Fibroblast of lung (primary cell): ENCODE data around the gene IVL. TPM values are rescaled to one million over a fixed set of nuclear protein-coding genes. Genes with fewer than 3 reads are reported as not detected.

Experiments
- DNase-seq, 2 donors: peaks; one replicate each; pipeline versions ENCODE4 v3.0.0 to v3.0.0-alpha.2; 2010; ENCODE audit warnings: low read depth in 2 of 2
- H2AFZ ChIP-seq: 2 replicates; pipeline ENCODE4 v1.5.1; 2012; ENCODE audit warnings: low read length, control low read depth, inconsistent platforms
- H3K27ac ChIP-seq: 2 replicates; pipeline ENCODE4 v1.5.1; 2011; ENCODE audit warnings: low read length, control low read depth; ENCODE audit not compliant: insufficient read depth
- H3K27me3 ChIP-seq: 2 replicates; pipeline ENCODE4 v1.5.1; 2011; ENCODE audit warnings: mild to moderate bottlenecking, low read length; ENCODE audit not compliant: control insufficient read depth, insufficient read depth
- H3K36me3 ChIP-seq: 2 replicates; pipeline ENCODE4 v1.5.1; 2011; ENCODE audit warnings: low read length; ENCODE audit not compliant: control insufficient read depth, insufficient read depth
- H3K4me1 ChIP-seq: 2 replicates; pipeline ENCODE4 v1.5.1; 2011; ENCODE audit warnings: low read length; ENCODE audit not compliant: control insufficient read depth, insufficient read depth; ENCODE audit errors: extremely low read depth
- H3K4me2 ChIP-seq: 2 replicates; pipeline ENCODE4 v1.5.1; 2011; ENCODE audit warnings: low read length, control low read depth; ENCODE audit not compliant: insufficient read depth; ENCODE audit errors: extremely low read depth
- H3K4me3 ChIP-seq, 4 experiments: fragments of 200-600 bp in 1 of 4; sonication (generic) in 1 of 4; replicated peaks in 1 of 4; 2 replicates each; pipeline ENCODE4 v1.5.1; 2011 to 2016; ENCODE audit warnings: low read length in 4 of 4, low read depth in 3 of 4, mild to moderate bottlenecking in 3 of 4, control low read depth in 2 of 4, inconsistent platforms in 1 of 4, mixed read lengths in 1 of 4; ENCODE audit not compliant: insufficient read depth in 1 of 4; ENCODE audit errors: control extremely low read depth in 1 of 4
- H3K79me2 ChIP-seq: 2 replicates; pipeline ENCODE4 v1.5.1; 2012; ENCODE audit warnings: mild to moderate bottlenecking, low read length, inconsistent platforms; ENCODE audit not compliant: control insufficient read depth, insufficient read depth
- H3K9ac ChIP-seq: 2 replicates; pipeline ENCODE4 v1.5.1; 2011; ENCODE audit warnings: mild to moderate bottlenecking, low read length, control low read depth; ENCODE audit not compliant: insufficient read depth
- H3K9me3 ChIP-seq: 2 replicates; pipeline ENCODE4 v1.5.1; 2012; ENCODE audit warnings: low read depth, low read length; ENCODE audit not compliant: control insufficient read depth, insufficient read depth
- H4K20me1 ChIP-seq: 2 replicates; pipeline ENCODE4 v1.5.1; 2011; ENCODE audit warnings: low read length; ENCODE audit not compliant: control insufficient read depth, insufficient read depth; ENCODE audit errors: extremely low read depth
- EZH2 ChIP-seq: IDR thresholded peaks from 2 replicates; pipeline ENCODE4 v1.5.1; 2012; ENCODE audit warnings: low read length, control low read depth, mild to moderate bottlenecking; ENCODE audit errors: missing control alignments
- polyA plus RNA-seq, 2 donors: library from polyadenylated mRNA; depleted of rRNA in 1 of 2; stranded (reverse) in 1 of 2; unstranded in 1 of 2; fragments of >200 nt; gene quantifications; 2 replicates each; pipeline ENCODE4 v1.2.1, GENCODE V29; 2011 to 2012; ENCODE audit warnings: missing spikeins in 1 of 2
- total RNA-seq: library from RNA; depleted of rRNA; stranded (reverse); fragments of >200 nt; gene quantifications from 2 replicates; pipeline ENCODE4 v1.2.1, GENCODE V29; 2014
- TF ChIP-seq, protein P1 (sequence below), 2 donors: IDR thresholded peaks in 1 of 2; conservative IDR thresholded peaks in 1 of 2; 1 replicate in 1 of 2; 2 replicates in 1 of 2; pipeline ENCODE4 v1.5.1; 2011 to 2012; ENCODE audit warnings: low read length in 2 of 2, control low read depth in 1 of 2, inconsistent platforms in 1 of 2, low read depth in 1 of 2, mild to moderate bottlenecking in 1 of 2

Gene IVL
- total and polyA plus RNA-seq, 2 donors (not counting 1 experiment from before 2014, with no cell fraction given), result 0.10 TPM; not detected in 1

DNA sequence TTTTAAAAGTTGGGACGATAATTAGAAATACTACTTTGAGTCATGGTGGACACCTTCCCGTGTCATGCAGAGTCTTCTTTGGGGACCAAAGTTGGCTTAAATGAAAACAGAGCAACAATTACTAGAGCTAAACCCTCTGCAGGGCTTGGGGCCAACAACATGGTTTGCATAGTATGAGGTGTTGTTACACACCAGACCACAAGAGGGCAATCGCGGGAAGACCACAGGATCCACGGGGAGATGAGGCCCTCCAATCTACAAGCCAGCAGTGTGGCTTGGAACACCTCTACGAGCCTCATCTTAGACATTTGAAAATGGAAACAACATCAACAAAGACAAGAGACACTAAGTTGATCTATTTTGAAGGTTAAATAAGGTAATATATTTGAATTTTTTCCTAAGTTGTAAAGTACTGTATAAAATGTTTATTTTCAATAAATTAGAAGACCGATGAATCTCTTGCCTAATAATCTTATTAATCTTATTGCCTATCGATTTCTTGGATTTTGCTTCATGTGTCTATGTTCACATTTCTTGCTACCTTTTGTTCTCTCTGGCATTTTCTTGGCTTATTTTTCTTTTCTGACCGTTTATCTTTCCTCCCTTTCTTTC, 38.4 kb upstream of the IVL start:
- no peak overlapping the region for H3K4me2 ChIP-seq
- no peak overlapping the region for H3K9ac ChIP-seq
- H2AFZ ChIP-seq, result no peak overlapping the region
- H4K20me1 ChIP-seq, result no peaks in the 10 kb centered on the region
- H3K79me2 ChIP-seq, result no peaks in the 10 kb centered on the region
- H3K4me1 ChIP-seq, result peaks cover 2% of the 10 kb centered on the region
- no peak overlapping the region for H3K27ac ChIP-seq
- H3K4me3 ChIP-seq, result no peak overlapping the region
- peak; percentile 45 to 49 for DNase-seq
- H3K36me3 ChIP-seq, result no peaks in the 10 kb centered on the region
- H3K27me3 ChIP-seq, result no peaks in the 10 kb centered on the region
- no peak for TF ChIP-seq EZH2
- TF ChIP-seq, protein P1, sequence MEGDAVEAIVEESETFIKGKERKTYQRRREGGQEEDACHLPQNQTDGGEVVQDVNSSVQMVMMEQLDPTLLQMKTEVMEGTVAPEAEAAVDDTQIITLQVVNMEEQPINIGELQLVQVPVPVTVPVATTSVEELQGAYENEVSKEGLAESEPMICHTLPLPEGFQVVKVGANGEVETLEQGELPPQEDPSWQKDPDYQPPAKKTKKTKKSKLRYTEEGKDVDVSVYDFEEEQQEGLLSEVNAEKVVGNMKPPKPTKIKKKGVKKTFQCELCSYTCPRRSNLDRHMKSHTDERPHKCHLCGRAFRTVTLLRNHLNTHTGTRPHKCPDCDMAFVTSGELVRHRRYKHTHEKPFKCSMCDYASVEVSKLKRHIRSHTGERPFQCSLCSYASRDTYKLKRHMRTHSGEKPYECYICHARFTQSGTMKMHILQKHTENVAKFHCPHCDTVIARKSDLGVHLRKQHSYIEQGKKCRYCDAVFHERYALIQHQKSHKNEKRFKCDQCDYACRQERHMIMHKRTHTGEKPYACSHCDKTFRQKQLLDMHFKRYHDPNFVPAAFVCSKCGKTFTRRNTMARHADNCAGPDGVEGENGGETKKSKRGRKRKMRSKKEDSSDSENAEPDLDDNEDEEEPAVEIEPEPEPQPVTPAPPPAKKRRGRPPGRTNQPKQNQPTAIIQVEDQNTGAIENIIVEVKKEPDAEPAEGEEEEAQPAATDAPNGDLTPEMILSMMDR (conservative IDR thresholded peaks at IDR 0.05 in 1 of 2, IDR thresholded peaks at IDR 0.05 in 1 of 2; ENCODE audit: low read depth in 1 of 2, low read length in 2 of 2), result peak; percentile 67 to 82
- no peaks in the 10 kb centered on the region for H3K9me3 ChIP-seq

DNA sequence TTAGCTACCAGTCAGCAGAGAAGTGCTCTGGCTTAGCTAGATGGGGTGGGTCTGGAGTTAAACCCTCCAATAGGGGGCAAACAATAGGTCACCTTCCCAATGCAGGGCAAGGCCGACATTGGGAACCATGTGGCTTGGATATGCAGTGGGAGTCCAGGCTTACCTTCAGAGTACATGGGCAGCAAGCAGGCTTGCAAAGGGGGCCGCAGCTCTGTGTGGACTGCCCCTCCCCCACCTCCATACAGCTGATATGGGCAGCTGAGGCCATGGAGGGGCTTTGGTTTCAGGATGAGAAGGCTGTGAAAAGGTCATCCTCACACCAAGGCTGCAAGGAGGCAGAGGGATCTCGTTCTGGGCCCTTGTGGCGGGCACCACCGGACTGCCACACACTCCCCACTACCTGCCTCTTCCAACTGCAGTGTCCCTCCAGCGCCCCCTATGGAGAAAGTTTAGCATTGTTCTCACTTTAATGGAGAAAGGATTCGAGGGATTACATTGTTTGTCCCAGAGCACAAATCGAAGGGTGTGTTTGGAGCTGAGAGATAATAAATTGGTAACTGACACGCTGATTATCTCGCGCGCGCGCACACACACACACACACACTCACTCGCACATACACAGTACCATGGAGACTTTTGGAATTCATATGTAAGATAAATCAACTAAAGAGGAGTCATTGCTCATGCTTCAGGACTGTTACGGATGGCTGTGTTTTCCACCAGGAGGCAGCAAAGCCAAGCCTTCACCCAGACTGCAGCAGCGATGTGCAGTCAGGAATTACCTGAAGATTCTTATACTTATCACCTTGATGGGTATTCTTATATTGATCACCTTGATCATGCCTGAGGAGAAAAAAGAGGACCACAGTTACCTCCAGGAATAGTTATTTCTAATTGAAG, 37.3 kb upstream of the IVL start:
- no peak for TF ChIP-seq EZH2
- TF ChIP-seq, protein P1 (conservative IDR thresholded peaks at IDR 0.05 in 1 of 2, IDR thresholded peaks at IDR 0.05 in 1 of 2; ENCODE audit: low read depth in 1 of 2, low read length in 2 of 2), result peak in 1 of 2 donors; percentile 67
- no peak overlapping the region for H3K9ac ChIP-seq
- H2AFZ ChIP-seq, result no peak overlapping the region
- H3K79me2 ChIP-seq, result no peaks in the 10 kb centered on the region
- H3K4me1 ChIP-seq, result peaks cover 2% of the 10 kb centered on the region
- no peaks in the 10 kb centered on the region for H4K20me1 ChIP-seq
- H3K4me2 ChIP-seq, result no peak overlapping the region
- H3K27ac ChIP-seq, result no peak overlapping the region
- peak; percentile 7 to 10 for DNase-seq
- H3K9me3 ChIP-seq, result no peaks in the 10 kb centered on the region
- H3K36me3 ChIP-seq, result no peaks in the 10 kb centered on the region
- no peak overlapping the region for H3K4me3 ChIP-seq
- no peaks in the 10 kb centered on the region for H3K27me3 ChIP-seq

DNA sequence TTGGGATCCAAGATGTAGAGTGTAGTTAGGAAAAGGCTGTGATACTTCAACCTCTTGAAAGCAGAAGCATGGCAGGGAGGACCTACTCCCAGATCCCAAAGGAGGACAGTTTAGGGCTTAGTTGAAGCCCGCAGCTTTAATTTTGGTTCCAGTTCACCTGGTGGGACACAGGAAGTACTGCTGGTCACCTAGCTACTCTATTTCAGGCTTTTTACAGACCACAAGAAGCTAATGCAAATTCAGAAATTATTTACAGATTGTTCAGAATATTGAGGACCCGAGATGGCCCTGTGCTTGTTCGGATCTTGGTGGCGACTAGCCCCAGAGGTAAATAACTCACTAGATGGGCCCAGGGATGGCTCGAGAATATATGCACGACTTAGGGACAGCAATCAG, 36.6 kb upstream of the IVL start:
- no peak for DNase-seq
- Histone ChIP-seq H3K4me3 (no peak overlapping the region), H3K4me2 (no peak overlapping the region), H3K27ac (no peak overlapping the region), H3K9ac (no peak overlapping the region), H3K79me2 (no peaks in the 10 kb centered on the region), H3K27me3 (no peaks in the 10 kb centered on the region), H3K36me3 (no peaks in the 10 kb centered on the region), H2AFZ (no peak overlapping the region), H3K4me1 (peaks cover 2% of the 10 kb centered on the region), H3K9me3 (no peaks in the 10 kb centered on the region), H4K20me1 (no peaks in the 10 kb centered on the region)
- TF ChIP-seq, protein P1 (conservative IDR thresholded peaks at IDR 0.05 in 1 of 2, IDR thresholded peaks at IDR 0.05 in 1 of 2; ENCODE audit: low read depth in 1 of 2, low read length in 2 of 2), result no peak
- no peak for TF ChIP-seq EZH2
